Activated CD4-positive, alpha-beta T cell treated with anti-CD3 and anti-CD28 coated beads, Interleukin-2, amount 50 U/mL, for 48 hours (primary cell): ENCODE results near the gene IFNA14.
A peak's percentile ranks its signal among the peaks of the same experiment; 100 is the strongest.
"Not testable (repeated sequence)": the region's sequence is repeated elsewhere in the genome, so short reads cannot be mapped to it uniquely, and the experiment has no call there.

ENCODE experiments used
- DNase-seq, 2 experiments: peaks; one replicate each; pipeline ENCODE4 v3.0.0-alpha.2; 2020

The IFNA14 gene

DNA sequence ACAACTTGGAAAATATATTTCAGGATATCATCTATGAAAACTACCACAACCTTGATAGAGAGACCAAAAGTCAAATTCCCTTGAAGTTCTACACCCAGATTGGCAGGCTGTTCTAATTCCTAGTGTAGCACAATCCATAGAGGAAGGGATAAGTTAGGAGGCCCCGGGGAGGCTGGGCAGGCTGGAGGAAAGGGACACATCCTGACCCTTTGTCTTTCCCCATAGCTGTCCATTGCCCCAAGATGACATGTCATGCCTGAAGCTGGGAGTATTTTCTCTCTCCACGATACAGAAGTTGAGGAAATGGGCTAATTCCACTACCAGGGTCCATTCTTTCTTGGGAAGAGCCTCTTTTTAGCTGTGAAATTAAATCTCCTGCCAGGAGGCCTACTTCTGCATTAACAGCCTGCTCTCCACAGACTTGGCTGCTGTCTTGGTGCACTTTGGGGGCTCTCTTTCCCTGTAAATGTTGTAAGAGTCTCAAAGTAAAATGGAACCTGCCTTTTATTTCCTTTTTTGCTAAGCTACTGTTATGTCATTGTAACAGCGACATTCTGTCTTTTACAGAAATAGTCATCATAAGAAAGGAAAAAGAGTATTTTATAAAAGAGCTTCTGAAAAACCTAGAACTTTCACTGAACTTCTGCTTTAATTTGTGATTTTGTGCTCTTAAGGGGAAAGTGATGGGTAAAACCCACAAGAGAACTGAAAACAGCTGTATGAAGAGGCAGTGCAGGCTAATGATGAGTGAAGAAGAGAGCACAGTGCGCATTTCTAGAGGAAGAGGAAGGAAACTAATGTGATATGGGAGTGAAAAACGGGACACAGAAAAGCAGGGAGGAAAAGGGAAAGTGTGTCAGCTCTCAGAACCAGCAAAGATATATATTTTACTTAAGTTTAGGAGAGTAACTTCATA is 26.1 kb downstream of the IFNA14 start:
- not testable (repeated sequence) for DNase-seq

DNA sequence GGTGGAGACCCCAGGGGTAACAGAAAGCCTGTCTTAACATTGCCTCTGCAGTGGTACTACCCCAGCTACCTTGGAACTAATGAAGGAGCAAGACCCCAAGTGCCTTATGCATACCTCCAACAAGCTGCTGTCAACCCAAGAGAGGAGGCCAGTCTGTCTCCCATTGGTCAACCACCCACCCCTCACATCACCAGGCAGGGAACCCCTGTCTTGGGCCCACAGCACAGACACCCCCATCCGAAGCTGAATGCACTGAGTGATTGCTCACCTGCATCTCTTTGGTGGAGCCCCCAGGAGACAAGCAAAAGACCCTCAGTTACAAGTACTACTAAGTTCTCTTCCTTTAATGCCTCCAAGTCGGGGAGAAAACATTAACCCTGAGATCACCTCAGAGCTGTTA is 27.6 kb downstream of the IFNA14 start:
- not testable (repeated sequence) for DNase-seq

DNA sequence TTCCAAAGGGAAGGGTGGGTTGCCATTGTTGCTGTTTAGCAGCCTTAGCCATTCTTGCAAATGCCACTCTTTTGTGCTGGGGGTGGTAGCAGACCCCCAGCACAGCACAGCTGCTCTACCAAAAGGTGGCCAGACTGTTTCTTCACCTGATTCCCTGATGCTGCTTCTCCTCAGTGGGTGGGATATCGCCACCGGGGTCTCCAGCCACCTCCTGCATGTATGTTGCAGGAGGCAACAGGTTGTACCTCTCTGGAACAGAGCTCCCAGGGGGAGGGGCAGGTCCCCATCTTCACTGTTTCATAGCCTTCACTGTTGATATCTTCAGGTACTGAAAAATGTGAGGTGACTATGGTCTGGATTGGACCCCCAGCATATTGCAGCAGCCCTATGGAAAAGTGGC is 29.0 kb downstream of the IFNA14 start:
- not testable (repeated sequence) for DNase-seq

DNA sequence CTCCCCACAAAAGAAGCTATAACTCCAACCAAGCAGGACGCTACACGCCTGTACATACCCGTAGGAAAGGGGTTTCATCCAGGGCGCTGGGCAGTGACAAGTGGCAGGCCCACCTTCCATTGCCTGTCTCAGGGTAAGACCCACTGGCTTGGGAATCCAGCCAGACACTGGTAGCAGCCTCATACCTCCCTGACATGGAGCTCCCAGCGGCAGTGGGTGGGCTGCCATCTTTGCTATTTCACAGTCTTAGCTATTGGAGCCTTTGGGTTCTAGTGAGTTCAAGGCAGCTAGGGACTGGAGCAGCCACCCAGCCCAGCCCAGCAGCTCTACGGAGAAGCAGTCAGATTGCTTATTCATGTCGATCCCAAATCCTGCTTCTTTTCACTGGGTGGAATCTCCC is 29.5 kb downstream of the IFNA14 start:
- no peak for DNase-seq

DNA sequence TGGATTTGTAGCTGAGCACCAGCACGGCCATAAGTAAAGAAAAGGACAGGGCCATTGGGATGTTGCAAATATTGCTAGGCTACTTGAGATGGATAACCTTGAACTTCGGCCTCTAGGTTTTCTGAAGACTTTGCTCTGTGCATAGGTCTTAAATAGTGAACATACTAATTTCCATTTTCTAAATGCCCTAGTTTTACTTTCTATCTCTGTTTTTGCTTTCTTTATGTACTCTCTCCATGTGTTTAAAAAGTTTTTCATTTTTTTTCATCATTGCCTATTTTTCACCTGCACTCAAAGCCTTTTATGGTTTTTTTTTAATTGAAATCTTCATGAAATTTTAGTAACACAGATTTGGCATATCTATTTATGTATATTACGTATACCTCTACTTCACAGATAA is 32.8 kb downstream of the IFNA14 start, which contains the start of gene IFNA10:
Gene IFNA10 (minus strand): TSS at position 101 of the 400 bp plus-strand sequence. CDS start 46 bp downstream, at position 55.
- not testable (repeated sequence) for DNase-seq

DNA sequence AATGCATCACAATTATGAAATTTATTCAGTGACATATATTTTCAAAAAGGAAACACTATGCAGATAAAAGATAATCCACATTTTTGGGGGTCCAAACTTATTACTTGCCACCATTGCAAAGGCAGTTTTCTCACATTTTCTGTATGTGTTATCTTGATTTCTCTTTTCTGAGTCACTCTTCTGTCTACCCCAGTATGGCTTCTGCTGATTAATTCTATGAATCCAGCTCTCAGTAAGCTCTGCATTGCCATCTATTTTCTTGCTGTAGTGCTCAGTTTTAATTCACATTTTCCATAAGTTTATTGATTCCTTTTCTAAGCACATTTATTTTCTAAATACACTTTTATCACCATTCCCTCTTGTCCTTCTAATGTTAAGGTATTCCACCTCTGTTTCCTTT is 34.6 kb downstream of the IFNA14 start:
- no peak for DNase-seq

DNA sequence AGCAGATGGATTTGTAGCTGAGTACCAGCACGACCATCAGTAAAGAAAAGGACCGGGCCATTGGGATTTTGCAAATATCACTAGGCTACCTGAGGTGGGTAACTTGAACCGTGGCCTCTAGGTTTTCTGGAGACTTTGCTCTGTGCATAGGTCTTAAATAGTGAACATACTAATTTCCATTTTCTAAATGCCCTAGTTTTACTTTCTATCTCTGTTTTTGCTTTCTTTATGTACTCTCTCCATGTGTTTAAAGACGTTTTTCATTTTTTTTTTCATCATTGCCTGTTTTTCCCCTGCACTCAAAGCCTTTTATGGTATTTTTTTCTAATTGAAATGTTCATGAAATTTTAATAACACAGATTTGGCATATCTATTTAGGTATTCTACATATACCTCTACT is 37.7 kb downstream of the IFNA14 start, which contains the start of gene IFNA7:
Gene IFNA7 (minus strand): TSS at position 101 of the 400 bp plus-strand sequence. CDS start 40 bp downstream, at position 61.
- not testable (repeated sequence) for DNase-seq

DNA sequence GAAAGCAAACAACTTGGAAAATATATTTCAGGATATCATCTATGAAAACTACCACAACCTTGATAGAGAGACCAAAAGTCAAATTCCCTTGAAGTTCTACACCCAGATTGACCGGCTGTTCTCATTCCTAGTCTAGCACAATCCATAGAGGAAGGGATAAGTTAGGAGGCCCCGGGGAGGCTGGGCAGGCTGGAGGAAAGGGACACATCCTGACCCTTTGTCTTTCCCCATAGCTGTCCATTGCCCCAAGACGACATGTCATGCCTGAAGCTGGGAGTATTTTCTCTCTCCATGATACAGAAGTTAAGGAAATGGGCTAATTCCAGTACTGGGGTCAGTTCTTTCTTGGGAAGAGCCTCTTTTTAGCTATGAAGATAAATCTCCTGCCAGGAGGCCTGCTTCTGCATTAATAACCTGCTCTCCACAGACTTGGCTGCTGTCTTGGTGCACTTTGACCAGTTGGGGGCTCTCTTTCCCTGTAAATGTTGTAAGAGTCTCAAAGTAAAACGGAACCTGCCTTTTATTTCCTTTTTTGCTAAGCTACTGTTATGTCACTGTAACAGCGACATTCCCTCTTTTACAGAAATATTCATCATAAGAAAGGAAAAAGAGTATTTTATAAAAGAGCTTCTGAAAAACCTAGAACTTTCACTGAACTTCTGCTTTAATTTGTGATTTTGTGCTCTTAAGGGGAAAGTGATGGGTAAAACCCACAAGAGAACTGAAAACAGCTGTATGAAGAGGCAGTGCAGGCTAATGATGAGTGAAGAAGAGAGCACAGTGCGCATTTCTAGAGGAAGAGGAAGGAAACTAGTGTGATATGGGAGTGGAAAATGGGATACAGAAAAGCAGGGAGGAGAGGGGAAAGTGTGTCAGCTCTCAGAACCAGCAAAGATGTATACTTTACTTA is 44.7 kb downstream of the IFNA14 start:
- peak; percentile 26 to 38 for DNase-seq
